Activated CD8-positive, alpha-beta memory T cell treated with anti-CD3 and anti-CD28 coated beads, Interleukin-2, amount 50 U/mL, for 4 hours (primary cell): ENCODE data around the gene KHDRBS2.

Source experiments
- DNase-seq: peaks from one replicate; pipeline ENCODE4 v3.0.0-alpha.2; 2020

The KHDRBS2 gene

DNA sequence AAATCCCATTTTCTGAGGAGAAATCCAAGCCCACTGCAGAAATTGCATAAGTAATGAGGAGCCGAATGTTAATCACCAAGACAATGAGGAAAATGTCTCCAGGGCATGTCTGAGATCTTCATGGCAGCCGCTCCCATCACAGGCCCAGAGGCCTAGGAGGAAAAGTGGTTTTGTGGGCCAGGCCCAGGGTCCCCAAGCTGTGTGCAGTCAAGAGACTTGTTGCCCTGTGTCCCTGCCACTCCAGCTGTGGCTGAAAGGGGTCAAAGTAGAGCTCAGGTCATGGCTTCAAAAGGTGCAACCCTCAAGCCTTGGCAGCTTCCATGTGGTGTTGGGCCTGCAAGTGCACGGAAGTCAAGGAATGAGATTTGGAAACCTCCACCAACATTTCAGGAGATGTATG is 276.6 kb downstream of the KHDRBS2 start:
- no peak for DNase-seq

DNA sequence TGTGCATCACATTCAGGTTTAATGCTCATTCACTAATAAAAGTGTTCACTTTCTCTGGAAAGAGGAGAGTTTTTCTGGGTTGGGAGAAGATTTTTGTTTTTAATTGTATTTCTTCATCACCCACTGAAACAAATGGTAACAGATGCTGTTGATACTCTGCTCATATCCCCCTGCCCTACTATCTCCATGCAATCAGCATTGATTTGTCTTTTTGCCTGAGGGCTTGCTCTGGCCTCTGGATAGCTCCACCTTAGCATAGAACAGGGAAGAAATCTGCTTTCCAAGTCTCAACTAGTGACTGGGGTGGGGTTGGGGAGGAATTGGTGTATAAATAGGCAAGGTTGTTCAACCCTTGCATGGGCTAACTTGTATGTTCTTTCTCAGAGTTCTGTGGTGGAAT is 296.4 kb downstream of the KHDRBS2 start:
- no peak for DNase-seq

DNA sequence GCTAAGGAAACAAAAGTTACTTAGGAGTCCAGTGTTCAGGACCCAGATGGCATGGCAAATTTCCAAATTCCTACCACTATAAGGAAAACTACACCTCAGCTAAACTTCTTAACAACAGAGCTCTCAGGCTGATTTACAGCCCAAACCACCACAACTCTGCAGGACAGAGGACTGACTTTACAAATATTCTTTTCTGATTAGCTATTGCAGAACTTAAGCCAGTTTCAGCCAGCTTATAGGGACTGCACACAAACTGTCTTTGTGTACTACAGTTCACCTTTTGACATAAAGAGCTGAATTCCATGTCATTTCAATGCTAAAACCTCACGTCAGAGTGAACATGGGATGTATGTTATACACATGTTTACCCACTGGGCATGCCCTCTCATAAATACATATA is 305.4 kb downstream of the KHDRBS2 start:
- DNase-seq: no peak

DNA sequence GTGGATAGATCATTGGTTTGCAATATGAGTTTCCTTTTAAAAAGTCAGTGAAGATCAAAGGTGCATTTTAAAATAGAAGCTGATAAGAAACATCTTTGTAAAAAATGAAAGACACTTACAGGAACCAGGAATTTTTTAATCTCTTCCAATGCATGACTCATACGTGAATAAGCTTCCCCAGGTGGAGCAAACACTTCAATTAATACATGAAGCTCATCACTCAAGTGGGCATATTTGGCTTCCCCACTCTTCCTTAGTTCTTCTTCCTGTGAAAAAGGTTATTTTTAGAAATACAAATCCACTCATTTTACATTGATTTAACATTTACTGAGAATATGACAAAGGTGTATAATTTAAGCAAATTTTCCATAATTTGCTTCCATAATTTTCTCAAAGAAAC is 308.1 kb downstream of the KHDRBS2 start:
- DNase-seq: no peak

DNA sequence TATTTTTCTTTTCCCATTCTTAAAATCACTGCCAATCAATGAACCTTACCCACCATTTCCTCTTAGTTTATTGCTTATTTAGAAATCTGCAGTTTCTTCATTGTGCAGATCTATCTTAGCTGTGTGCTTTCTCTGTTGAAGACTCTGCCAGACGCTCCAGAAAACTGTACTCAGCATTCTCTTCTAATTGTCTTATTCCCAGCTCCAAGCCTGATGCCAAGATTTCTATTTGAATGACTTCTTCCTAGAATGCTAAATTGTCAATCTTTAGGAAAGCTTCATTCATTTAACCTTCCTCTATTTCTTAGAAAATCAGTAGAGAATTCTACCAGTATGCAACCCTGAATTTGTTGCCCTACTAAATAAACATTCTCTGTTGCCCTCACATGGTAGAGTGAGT is 308.9 kb downstream of the KHDRBS2 start:
- DNase-seq: no peak

DNA sequence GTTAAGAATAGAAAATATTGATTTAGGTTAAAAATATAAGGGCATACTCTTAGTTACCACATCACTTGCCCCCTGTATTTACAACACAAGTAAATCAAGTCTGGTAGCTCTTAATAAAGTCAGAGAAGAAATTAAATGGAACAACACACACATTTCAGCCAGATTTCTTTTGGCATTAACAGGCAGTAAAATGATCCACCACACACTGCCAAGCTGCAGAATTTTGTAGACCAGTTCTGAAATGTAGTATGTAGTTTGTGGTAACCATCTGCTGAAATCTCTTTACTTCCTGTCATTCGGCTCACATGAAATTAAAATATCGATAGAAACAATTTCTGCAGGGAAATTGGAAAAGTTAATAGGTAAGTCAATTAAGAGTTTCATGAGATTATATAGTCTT is 326.8 kb downstream of the KHDRBS2 start:
- no peak for DNase-seq

DNA sequence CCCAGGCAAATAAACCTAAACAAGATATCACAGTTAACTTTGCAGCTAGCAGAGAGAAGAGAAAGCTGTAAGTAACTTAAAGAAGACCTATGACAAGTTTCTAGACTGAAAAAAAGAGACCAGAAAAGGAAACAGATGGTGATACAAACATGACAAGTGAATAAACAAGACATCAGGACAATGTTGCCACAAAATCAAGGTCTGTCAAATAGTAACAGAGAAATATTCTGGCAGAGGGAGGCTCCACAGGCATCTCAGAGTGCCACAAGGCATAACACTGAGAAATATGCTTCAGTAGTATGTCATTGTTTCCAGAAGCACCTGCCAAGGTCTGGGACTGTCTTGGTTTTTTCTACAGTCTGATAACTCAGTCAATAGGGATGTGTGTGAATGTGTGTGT is 332.2 kb downstream of the KHDRBS2 start:
- no peak for DNase-seq

DNA sequence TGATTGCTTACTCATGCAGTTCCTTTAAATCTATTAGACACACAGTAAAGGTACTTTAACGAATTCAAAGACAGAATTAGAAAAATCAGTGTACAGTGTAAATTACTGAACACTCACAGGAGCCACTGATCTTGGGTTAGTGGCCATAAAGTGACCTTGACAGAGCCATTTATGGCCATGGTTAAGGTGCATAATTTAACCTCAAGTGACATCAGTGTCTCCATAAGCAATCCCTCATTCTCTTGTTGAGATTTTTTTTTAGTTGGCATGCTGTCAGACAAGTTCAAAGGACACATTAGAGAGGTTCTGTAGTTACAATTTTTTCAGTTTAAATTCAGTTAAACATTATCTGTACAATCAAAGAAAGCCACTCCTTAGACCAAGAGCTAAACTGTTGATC is 334.4 kb downstream of the KHDRBS2 start:
- no peak for DNase-seq

DNA sequence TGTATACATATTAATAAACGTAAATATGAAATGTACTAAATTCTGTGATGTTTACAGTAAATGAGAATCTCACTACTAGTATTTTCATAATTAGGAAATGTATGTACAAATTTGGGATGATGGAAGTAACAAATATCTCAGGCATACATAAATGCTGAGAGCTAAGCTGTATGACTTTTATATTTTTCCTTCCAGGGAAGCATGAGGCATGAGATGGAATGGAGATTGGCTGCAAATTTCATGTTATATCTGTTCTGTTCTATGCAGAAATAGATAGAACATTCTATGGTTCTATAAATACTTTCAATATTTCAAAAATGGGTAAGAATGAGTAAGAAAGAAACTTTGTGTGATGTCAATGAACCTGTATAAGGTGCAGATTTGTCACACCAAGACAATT is 335.2 kb downstream of the KHDRBS2 start:
- DNase-seq: no peak

DNA sequence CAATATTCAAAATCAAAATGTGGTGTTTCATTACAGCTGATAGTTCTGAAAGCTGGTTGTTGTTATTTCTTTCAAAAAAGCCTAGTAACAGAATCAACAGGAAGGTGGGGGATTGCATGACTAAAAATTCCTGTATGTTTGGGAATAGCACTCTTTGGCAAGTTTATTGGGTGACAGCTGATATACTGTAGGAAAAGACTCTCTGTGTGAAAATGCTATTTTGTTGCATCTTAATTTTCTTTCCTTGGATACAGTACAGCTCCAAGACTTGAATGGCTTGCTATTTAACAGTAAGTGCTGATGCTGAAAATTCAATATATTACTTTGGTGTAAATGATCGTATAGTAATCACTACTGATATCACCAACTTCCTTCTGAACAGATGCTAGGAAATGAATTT is 336.1 kb downstream of the KHDRBS2 start:
- no peak for DNase-seq

DNA sequence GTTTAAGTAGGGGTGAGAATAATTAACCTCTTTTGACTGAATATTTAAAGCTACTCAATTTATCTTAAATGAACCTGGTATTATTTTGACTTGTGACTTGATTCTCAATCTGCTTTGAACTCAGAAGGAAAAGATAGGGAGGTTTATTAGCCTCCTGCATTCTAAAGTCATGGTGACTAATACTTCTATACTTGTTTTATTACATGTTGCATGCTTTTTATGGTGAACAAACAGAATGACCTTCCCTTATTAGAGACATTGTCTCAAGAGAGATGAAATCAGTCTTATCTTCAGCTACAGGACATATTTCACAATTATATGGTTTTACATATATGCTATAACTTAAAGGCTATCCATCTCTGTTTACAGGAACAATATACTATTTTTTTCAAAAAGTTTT is 336.9 kb downstream of the KHDRBS2 start:
- DNase-seq: no peak

DNA sequence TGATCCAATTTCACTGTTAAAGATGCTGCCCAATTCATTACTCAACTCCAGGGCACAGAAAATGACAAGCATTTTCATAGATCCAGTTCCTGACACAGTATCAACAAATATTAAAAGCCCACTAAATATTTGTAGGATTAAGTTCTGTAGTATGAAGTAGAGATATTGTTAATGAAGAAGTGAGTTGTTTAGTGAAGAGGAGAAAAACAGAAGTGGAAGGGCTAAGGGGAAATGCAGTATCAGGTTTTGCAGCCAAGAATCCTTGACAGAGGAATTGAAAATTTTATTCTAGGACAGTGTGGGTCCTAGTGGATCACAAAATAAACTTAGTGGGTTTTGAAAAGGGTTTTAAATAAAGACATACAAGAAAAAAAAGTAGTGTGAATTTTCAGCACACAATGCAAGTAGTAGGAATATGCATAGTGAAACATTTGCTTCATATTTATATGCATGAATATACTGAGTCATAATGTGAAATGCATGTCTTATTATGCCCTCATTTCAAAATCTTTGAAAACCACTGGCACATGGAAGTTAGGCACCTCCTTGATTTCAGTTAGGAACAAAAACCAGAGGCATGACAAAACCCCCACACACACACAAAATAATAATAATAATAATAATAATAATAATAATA is 338.6 kb downstream of the KHDRBS2 start:
- DNase-seq: no peak

DNA sequence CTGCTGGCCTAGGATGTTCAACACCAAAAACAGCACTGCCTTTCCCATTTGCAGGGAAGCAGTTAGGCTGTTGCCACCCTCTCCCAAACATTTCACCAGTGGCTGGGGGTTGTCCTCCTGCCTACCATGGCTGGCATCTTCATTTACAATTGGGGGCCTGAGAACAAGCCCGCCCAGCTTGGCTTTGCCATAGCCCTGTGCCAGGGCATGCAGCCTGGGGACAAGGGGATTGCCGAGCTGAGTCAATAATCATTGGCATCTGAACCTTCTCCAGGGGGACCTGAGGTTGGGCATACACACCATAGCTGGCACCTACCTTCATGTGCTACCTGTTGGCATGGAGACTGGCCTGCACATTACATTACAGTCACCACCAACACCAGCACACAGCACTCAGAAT is 345.1 kb downstream of the KHDRBS2 start:
- DNase-seq: no peak

DNA sequence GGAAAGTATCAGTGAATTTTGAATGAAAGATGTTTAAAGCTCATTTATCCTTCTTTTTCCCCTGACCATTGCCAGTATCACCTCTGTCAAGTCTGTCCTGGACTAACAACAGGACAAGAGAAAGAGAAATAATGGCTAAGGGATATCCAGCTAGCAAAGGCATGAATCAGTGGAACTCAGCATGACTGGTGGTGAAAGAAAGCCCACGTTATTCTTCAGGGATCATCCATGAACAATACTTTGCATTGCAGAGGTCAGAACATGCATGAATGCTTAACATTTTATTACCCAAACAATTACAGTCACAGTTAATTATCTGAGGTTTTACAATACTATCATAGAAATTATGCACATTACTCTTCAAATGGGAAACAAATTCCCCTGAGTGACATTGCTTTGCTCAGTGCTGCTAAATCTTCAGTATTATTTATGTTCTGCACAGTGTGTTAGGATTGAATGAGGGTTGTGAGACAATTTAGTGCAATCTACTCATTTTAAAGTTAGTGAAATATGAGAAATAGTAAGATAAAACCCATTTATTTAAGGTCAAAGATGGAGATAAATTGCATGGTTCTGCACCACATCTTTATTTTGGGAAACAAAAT is 350.7 kb downstream of the KHDRBS2 start:
- no peak for DNase-seq

DNA sequence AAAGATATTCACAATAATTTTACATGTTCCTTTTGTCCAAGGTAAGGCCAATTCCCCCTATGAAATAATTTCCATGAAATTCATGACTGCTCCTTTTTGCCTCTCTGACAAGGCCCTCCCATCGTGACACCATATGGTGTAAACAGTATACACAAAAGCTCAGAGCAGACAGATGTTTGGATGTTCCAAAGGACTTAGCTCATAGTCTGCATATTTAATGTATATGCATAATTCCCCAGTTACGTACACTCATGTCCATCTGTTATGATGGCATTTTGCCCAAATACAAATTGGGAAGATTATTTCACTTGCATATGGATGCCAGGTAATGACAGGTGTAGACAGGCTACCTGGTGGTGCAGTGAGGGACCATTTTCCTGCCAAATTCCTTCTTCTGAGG is 376.5 kb downstream of the KHDRBS2 start:
- no peak for DNase-seq

DNA sequence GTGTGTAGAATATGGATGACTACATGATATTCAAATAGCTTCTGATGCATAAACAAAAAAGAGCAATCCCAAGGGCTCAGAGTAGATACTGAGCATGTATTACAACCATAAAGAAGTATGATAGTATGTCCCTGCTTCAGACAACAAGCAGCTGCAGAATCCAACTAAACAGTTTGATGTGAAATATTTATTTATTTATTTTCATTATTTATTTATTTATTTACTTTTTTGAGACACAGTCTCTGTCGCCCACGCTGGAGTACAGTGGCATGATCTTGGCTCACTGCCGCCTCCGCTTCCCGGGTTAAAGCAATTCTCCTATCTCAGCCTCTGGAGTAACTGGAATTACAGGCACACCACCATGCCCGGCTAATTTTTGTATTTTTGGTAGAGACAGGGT is 384.3 kb downstream of the KHDRBS2 start:
- no peak for DNase-seq

DNA sequence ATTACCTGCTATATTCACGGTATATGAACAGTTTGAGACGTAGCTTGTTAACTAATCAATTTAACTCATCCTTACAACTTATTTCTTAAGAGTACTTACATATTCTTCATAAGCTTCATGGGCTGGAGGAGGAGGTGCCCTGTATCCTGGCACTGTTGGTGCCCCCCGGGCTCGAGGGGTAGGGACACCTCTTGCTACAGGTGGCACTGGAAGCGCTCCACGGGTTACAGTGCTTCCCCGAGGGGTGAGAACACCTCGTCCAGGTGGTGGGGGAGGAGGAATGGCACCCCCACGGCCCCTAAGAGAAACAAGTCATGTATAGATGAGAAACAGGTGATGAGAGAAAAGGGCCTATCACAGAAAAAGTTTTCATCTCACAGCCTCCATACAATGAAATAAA is 391.5 kb downstream of the KHDRBS2 start:
- DNase-seq: no peak

DNA sequence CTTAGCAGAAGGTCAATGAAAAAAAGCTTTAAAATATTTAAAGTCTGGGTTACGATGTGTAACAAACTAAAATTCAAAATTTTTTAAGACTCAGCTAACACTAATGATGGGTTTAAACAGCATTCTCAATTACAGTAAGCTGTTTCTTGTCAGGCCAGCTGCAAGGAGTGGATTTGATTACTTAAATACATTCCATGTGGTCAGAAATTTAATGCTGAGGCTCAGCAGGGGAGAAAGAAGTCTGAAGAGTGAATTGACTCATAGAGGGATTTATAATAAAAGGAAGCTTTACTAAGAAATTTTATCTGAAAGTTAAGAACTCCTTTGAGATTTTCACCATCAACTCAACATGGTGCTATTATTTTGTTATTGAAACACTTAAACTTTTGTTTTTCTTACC is 398.6 kb downstream of the KHDRBS2 start:
- no peak for DNase-seq

DNA sequence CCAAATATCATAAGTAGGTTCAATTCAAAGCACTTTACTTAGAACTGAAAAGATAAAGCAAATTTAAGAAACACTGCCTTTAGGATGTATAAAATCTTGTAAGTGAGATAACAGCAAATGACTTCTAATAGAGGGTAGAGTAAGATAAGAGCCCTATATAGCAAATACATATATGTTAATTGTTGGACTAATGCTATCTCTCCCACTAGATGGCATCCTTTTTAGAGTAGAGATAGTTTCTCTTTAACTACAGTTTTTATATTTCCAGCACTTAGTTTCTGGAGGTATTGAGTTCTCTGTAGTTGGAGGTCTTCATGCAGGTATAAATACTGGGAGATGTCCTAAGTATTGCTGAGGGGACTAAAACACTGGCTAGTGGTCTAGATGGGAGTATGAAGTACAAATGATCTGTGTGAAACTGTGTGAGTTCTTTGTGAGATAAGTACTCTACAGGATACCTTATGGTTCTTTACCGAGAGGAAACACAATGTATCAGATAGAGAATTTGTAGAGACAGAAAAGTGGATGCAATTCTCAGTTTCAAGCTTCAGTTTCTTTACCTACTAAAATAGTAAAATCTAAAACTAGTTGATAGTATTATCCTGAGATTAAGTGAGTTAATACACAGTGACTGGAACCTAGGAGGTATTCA is 399.3 kb downstream of the KHDRBS2 start:
- no peak for DNase-seq

DNA sequence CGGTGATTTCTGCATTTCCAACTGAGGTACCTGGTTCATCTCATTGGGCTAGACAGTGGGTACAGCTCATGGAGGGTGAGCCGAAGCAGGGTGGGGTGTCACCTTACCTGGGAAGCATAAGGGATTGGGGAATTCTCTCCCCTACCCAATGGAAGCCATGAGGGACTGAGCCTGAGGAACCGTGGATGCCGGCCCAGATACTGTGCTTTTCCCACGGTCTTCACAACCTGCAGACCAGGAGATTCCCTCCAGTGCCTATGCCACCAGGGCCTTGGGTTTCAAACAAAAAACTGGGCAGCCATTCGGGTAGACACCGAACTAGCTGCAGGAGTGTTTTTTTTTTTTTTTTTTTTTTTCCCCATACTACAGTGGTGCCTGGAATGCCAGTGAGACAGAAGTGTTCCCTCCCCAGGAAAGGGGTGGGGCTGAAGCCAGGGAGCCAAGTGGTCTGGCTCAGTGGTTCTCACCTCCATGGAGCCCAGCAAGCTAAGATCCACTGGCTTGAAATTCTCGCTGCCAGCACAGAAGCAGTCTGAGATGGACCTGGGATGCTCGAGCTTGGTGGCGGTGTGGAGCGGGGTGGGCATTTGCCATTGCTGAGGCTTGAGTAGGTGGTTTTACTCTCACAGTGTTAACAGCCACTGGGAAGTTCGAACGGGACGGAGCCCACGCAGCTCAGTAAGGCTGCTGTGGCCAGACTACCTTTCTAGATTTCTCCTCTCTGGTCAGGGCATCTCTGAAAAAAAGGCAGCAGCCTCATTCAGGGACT is 416.2 kb downstream of the KHDRBS2 start:
- DNase-seq: no peak

DNA sequence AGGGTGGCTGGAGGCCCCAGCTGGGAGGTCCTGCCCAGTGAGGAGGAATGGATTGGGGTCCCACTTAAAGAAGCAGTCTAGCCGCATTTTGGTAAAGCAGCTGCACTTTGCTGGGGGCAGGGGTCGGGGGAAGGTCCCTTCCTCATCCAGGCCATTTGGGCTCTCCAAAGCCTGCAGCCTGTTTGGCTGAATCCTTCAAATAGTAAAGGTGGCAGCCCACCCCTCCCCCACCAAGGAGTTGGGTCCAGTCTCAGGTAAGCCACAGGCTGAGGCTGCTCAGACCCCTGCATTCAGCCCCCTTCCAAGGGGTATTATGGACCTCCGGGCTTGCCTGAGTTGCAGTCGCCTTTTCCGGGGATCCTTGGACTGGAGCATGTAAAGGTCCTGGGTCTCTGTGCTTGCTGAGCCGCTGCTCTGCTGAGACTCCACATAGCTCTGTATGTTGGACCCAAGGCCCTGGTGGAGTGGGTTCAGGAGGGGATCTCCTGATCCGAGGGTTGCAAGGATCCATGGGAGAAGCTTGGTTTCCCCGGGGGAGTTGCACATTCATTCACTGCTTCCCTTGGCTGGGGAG is 417.4 kb downstream of the KHDRBS2 start:
- no peak for DNase-seq

DNA sequence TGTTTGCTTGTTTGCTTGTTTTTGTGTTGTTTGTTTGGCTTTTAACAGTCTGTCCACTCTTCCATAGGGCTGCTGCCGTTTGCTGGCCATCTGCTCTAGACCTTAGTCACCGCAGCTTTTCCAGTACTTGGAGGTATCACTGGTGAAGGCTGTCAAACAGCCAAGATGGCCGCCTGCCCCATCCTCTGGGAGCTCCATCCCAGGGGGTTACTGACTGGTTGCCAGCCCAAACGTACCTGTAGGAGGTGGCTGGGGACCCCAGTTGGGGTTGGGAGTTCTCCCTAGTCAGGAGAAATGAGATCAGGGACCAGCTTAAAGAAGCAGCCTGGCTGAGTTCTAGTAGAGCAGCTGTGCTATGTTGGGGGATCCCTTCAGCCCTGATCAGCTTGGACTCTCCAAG is 418.4 kb downstream of the KHDRBS2 start:
- no peak for DNase-seq

DNA sequence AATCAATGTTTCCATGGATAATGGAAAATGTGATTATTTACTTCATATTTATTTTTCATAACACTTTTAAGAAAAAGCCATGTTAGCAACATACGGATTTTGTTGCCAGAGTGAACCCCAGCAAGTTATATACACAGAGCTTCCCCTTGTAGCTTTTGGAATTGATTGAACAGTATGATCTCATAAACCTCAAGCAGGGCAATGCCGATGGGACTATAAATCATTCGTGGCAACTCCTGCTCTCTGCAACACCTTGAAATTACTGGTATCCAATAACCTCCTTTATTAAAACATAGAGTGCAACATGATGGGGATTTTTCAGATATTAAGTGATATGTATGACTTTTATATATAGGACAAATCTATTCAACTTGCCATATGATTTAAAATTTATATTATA is 428.5 kb downstream of the KHDRBS2 start:
- DNase-seq: no peak

DNA sequence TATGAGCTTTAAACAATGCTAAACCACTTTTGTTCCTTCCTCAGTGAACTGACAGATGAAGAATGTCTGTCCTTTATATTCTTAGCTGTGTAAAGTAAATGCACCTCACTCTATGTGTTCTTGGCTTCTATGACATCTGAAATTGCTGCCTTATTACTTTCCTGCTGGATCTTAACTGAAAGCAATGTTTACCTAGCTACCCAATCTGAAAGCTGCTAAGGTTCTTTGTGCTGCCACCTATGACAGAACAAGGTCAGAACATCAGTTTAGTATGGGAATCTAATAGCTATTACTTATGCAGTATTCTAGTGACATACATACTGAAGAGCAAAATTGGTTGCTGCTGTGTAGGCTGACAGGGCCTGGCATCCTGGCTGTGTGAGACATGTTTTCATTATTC is 444.1 kb downstream of the KHDRBS2 start:
- DNase-seq: no peak
